Measurements from ENCODE around the gene MSMO1. TPM values are rescaled to one million over a fixed set of nuclear protein-coding genes. Genes with fewer than 3 reads are reported as not detected.
"Not testable (repeated sequence)": the region's sequence is repeated elsewhere in the genome, so short reads cannot be mapped to it uniquely, and the experiment has no call there.

MSMO1 gene
- 7.3 TPM for total RNA-seq
- long read RNA-seq, transcript MSMO1-201 (6 exons, 2,269 nt) = major isoform, 15 of 15 reads
- long read RNA-seq, partial matches to known transcripts = 0 of 15 reads
- long read RNA-seq, other reads (novel, unspliced or antisense) = 0 of 15 reads

DNA sequence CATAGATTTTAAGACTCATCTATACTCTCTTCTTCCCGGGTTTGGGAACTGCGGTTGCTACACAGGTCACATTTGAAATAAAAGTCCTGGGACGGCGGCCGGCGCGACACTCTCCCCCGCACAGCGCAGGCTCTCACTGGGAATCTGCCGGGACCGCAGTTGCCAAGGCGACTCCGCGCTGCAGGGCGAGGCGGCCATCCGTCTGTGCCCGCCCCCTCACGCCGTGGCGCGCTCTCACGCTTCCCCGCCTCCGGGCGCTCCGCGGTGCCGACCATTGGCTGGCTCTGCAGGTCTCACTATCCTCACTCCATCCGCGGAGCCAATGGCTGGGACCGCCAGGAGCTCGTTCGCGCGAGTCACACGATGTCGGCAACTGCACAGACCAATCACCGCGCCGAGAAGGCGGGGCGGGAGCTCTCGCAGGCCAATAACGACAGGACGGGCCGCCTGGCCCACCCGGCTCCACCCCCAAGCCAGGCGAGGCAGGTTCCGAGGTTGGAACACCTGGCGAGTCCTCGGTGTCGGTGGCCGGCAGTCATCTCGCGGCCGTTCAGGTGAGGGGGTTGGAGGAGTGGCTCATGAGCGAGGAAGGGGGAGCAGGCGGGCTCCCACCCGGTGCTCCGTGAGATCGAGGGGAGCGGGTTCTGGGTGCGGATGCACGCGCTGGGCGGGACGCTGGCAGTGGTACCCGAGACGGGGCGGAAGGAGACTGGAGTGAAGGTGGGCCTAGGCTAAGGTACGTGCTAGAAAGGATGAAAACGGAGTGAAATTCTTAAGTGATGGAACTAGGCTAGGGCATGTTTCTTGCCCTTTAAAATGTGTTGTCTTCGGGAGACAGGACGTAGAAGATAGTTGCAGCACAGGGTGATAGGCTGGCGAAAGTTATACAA, at the start of gene MSMO1:
Gene MSMO1 (plus strand): TSS at position 459 of the 890 bp plus-strand sequence. CDS start 5,702 bp downstream, outside the sequence.
- peaks cover 23% of the 10 kb centered on the region for H3K4me1 ChIP-seq
- H3K27me3 ChIP-seq (ENCODE audit: low read depth) = no peaks in the 10 kb centered on the region
- peak within 1 kb of the TSS; percentile 83 for H3K4me3 ChIP-seq
- DNase-seq = peak; percentile 99
- intact Hi-C loops (cut with micrococcal nuclease) = loop anchor here (10.0 kb wide), 1 partner anchor 123 kb away; the partner anchor contains the start of gene KLHL2
- H3K27ac ChIP-seq (replicated peaks) = peak within 1 kb of the TSS; percentile 81
- no peaks in the 10 kb centered on the region for H3K9me3 ChIP-seq (replicated peaks)
- TF ChIP-seq, protein P1, sequence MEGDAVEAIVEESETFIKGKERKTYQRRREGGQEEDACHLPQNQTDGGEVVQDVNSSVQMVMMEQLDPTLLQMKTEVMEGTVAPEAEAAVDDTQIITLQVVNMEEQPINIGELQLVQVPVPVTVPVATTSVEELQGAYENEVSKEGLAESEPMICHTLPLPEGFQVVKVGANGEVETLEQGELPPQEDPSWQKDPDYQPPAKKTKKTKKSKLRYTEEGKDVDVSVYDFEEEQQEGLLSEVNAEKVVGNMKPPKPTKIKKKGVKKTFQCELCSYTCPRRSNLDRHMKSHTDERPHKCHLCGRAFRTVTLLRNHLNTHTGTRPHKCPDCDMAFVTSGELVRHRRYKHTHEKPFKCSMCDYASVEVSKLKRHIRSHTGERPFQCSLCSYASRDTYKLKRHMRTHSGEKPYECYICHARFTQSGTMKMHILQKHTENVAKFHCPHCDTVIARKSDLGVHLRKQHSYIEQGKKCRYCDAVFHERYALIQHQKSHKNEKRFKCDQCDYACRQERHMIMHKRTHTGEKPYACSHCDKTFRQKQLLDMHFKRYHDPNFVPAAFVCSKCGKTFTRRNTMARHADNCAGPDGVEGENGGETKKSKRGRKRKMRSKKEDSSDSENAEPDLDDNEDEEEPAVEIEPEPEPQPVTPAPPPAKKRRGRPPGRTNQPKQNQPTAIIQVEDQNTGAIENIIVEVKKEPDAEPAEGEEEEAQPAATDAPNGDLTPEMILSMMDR (IDR thresholded peaks at IDR 0.05; ENCODE audit: borderline replicate concordance) = no peak
- no peaks in the 10 kb centered on the region for H3K36me3 ChIP-seq

DNA sequence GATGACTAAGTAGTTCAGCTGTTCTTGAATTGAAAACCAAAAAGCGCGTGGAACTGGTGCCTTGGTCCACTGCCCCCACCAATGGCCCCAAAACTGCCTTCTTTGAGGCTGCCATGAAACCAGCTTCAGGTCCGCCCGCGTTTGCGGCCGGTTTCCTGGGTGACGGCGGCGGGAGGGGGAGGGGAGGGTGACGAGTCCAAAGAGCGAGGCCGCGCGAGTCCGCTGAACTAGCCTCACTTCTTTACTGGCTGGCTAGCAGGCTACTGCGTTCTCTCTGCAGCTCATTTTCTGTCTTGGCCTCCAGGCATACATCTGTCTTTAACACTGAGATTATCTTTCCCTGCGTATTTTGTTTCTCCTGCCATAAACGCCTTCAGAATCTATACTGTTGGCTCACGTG, 47.9 kb upstream of the MSMO1 start:
- intact Hi-C loops (cut with micrococcal nuclease); H3K4me1 ChIP-seq; H3K4me3 ChIP-seq; H3K27me3 ChIP-seq (ENCODE audit: low read depth); H3K9me3 ChIP-seq (replicated peaks); DNase-seq; H3K27ac ChIP-seq (replicated peaks): not testable (repeated sequence)
- H3K36me3 ChIP-seq = peaks cover 14% of the 10 kb centered on the region

DNA sequence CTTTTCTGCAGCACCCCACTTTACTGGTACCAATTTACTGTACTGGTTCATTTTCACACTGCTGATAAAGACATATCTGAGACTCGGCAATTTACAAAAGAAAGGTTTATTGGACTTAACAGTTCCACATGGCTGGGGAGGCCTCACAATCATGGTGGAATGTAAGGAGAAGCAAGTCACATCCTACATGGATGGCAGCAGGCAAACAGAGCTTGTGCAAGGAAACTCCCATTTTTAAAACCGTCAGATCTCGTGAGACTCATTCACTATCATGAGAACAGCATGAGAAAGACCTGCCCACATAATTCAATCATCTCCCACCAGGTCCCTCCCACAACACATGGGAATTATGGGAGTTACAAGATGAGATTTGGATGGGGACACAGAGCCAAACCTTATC, 42.8 kb upstream of the MSMO1 start:
- H3K4me1 ChIP-seq; intact Hi-C loops (cut with micrococcal nuclease); H3K27me3 ChIP-seq (ENCODE audit: low read depth); H3K4me3 ChIP-seq; H3K9me3 ChIP-seq (replicated peaks); H3K27ac ChIP-seq (replicated peaks); DNase-seq: not testable (repeated sequence)
- peaks cover 10% of the 10 kb centered on the region for H3K36me3 ChIP-seq

DNA sequence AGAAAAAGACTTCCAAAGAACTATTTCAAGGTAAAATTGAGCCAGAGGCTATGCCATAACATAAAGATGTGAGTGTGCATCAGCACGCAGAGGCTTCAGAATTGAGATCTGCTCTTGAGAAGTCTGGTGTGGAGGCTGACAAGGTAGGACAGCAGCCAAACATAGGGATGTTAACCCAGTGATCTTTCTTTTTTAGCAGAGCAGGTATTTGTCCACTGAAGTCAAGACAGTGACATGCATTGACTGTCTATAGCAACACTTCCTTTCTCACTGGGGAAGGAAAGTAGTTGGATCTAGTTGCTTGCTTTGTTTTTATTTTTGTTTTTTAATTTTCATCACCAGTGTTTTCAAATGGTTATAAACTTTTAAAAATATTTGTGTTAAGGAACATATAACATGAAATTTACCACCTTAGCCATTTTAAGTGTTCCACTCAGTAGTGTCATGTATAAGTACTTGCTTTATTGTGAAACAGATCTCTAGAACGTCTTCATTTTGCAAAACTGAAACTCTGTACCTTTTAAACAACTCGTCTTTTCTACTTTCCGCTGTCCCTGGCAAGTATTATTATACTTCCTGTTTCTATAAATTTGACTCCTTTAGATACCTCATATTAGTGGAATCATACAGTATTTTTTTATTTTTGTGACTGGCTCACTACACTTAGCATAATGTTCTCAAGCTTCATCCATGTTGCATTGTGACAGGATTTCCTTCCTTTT, 40.7 kb upstream of the MSMO1 start:
- H3K9me3 ChIP-seq (replicated peaks); intact Hi-C loops (cut with micrococcal nuclease); H3K4me3 ChIP-seq; H3K27ac ChIP-seq (replicated peaks); DNase-seq; H3K4me1 ChIP-seq; H3K27me3 ChIP-seq (ENCODE audit: low read depth): not testable (repeated sequence)
- H3K36me3 ChIP-seq = peaks cover 10% of the 10 kb centered on the region

DNA sequence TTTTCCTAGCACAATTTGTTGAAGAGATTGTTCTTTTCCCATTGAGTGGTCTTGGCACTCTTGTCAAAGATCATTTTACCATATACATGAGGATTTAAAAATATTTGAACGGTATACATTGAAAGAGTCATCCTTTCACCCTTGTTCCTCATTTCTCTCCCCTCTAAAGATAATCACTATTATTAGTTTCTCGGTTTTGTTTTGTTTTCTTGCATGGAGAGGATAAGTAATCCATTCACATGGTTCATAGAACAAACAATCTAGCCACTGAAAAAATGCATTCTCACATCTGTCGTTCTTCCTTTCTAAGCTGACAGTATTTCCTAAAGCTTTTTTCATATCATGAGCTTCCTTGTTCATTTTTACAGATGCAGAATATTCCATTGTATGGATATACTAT, 39.2 kb upstream of the MSMO1 start:
- intact Hi-C loops (cut with micrococcal nuclease) = no loop called here
- H3K4me3 ChIP-seq = no peak overlapping the region
- peaks cover 10% of the 10 kb centered on the region for H3K36me3 ChIP-seq
- H3K9me3 ChIP-seq (replicated peaks) = no peaks in the 10 kb centered on the region
- H3K27me3 ChIP-seq (ENCODE audit: low read depth) = no peaks in the 10 kb centered on the region
- H3K27ac ChIP-seq (replicated peaks) = no peak overlapping the region
- DNase-seq = no peak
- TF ChIP-seq, protein P1 (IDR thresholded peaks at IDR 0.05; ENCODE audit: borderline replicate concordance) = no peak
- no peaks in the 10 kb centered on the region for H3K4me1 ChIP-seq

DNA sequence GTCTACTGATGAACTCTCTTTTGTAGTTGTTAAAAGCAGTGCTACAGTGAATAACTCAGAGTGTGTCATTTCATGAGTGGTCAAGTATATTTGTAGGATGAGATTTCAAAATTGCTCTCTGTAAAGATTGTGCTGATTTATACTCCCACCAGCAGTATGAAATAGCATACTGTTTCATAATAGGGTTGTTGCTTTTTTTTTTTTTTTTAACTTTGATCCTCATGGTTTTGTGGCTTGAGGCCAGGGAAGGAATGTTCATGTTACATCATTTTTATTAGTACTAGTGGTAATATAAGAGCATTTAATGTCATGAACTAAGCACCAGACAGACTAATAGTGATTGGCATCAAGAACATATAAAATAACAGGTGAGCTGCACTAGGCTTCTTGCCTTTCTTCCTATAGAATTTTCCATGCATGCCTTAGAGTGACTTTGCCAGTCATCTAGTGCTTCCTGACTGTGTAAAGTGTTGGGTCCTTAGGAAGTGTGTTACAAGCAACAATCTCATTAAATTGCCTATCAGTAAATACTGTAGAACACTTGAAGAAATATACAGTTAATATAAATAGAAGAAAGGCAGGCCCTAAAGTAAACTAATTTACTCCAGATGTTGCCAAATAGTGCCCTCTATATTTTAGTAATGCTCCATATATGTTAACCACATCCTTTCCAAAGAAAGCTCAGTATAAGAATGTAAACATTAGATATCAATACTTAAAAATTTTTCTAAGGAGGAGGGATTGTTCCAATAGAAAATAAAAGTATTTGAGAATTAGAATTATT, 38.6 kb upstream of the MSMO1 start:
- intact Hi-C loops (cut with micrococcal nuclease) = no loop called here
- DNase-seq = no peak
- H3K9me3 ChIP-seq (replicated peaks) = no peaks in the 10 kb centered on the region
- no peaks in the 10 kb centered on the region for H3K4me1 ChIP-seq
- no peak overlapping the region for H3K4me3 ChIP-seq
- H3K36me3 ChIP-seq = peaks cover 4% of the 10 kb centered on the region
- no peak overlapping the region for H3K27ac ChIP-seq (replicated peaks)
- TF ChIP-seq, protein P1 (IDR thresholded peaks at IDR 0.05; ENCODE audit: borderline replicate concordance) = no peak
- no peaks in the 10 kb centered on the region for H3K27me3 ChIP-seq (ENCODE audit: low read depth)

All from left ventricle myocardium inferior (tissue), 1 donor.